ENCODE data around the gene FAM209B. TPM values are rescaled to one million over a fixed set of nuclear protein-coding genes. Genes with fewer than 3 reads are reported as not detected.
"Not testable (repeated sequence)": the region's sequence is repeated elsewhere in the genome, so short reads cannot be mapped to it uniquely, and the experiment has no call there.

The FAM209B gene
- under 1 TPM in 1 of 3 donors, not detected in 2; 0.24 TPM for polyA plus RNA-seq (ENCODE audit: insufficient read length in 3 of 3)

GRCh38 chr20:56532946-56533345 lies at the start of gene FAM209B:
Gene FAM209B (plus strand): TSS chr20:56533246. CDS start chr20:56533342, 96 bp downstream.
- not testable (repeated sequence) for DNase-seq (ENCODE audit: low read depth in 3 of 3, low spot score in 2 of 3)

GRCh38 chr20:56483970-56484369 lies 49.1 kb upstream of the FAM209B start:
- DNase-seq (ENCODE audit: low read depth in 3 of 3, low spot score in 2 of 3) = no peak

GRCh38 chr20:56487216-56487615 lies 45.8 kb upstream of the FAM209B start:
- DNase-seq (ENCODE audit: low read depth in 3 of 3, low spot score in 2 of 3) = no peak

- no peak for DNase-seq (ENCODE audit: low read depth in 3 of 3, low spot score in 2 of 3)
Measured at GRCh38 chr20:56488566-56488965, 44.5 kb upstream of the FAM209B start.

GRCh38 chr20:56501116-56501515 lies 31.9 kb upstream of the FAM209B start:
- no peak for DNase-seq (ENCODE audit: low read depth in 3 of 3, low spot score in 2 of 3)

GRCh38 chr20:56503916-56504315 lies 29.1 kb upstream of the FAM209B start:
- no peak for DNase-seq (ENCODE audit: low read depth in 3 of 3, low spot score in 2 of 3)

GRCh38 chr20:56504373-56505005 lies 28.6 kb upstream of the FAM209B start:
- DNase-seq (ENCODE audit: low read depth in 3 of 3, low spot score in 2 of 3) = no peak

- no peak for DNase-seq (ENCODE audit: low read depth in 3 of 3, low spot score in 2 of 3)
Measured at GRCh38 chr20:56506103-56506502, 26.9 kb upstream of the FAM209B start.

- DNase-seq (ENCODE audit: low read depth in 3 of 3, low spot score in 2 of 3) = no peak
Measured at GRCh38 chr20:56511926-56512325, 21.1 kb upstream of the FAM209B start.

GRCh38 chr20:56513161-56514150 lies 19.6 kb upstream of the FAM209B start:
- DNase-seq (ENCODE audit: low read depth in 3 of 3, low spot score in 2 of 3) = no peak

- DNase-seq (ENCODE audit: low read depth in 3 of 3, low spot score in 2 of 3) = no peak
Measured at GRCh38 chr20:56516631-56517030, 16.4 kb upstream of the FAM209B start.

GRCh38 chr20:56517211-56517610 lies 15.8 kb upstream of the FAM209B start:
- no peak for DNase-seq (ENCODE audit: low read depth in 3 of 3, low spot score in 2 of 3)

GRCh38 chr20:56517641-56518040 lies 15.4 kb upstream of the FAM209B start:
- DNase-seq (ENCODE audit: low read depth in 3 of 3, low spot score in 2 of 3) = no peak

- no peak for DNase-seq (ENCODE audit: low read depth in 3 of 3, low spot score in 2 of 3)
Measured at GRCh38 chr20:56518126-56518525, 14.9 kb upstream of the FAM209B start.

- no peak for DNase-seq (ENCODE audit: low read depth in 3 of 3, low spot score in 2 of 3)
Measured at GRCh38 chr20:56518721-56519398, 14.2 kb upstream of the FAM209B start.

- DNase-seq (ENCODE audit: low read depth in 3 of 3, low spot score in 2 of 3) = no peak
Measured at GRCh38 chr20:56519551-56519950, 13.5 kb upstream of the FAM209B start.

- no peak for DNase-seq (ENCODE audit: low read depth in 3 of 3, low spot score in 2 of 3)
Measured at GRCh38 chr20:56520180-56520579, 12.9 kb upstream of the FAM209B start.

GRCh38 chr20:56520746-56521354 lies 12.2 kb upstream of the FAM209B start:
- not testable (repeated sequence) for DNase-seq (ENCODE audit: low read depth in 3 of 3, low spot score in 2 of 3)

GRCh38 chr20:56522311-56522710 lies 10.7 kb upstream of the FAM209B start:
- no peak for DNase-seq (ENCODE audit: low read depth in 3 of 3, low spot score in 2 of 3)

- DNase-seq (ENCODE audit: low read depth in 3 of 3, low spot score in 2 of 3) = not testable (repeated sequence)
Measured at GRCh38 chr20:56524444-56524843, 8.6 kb upstream of the FAM209B start, which contains the start of gene FAM209A. Gene FAM209A (plus strand): TSS chr20:56524744. CDS start chr20:56524809, 65 bp downstream.

GRCh38 chr20:56527521-56527920 lies 5.5 kb upstream of the FAM209B start:
- no peak for DNase-seq (ENCODE audit: low read depth in 3 of 3, low spot score in 2 of 3)
